Rectal smooth muscle tissue (tissue), 1 donor: ENCODE results near the gene GNPTAB.

Experiments used
- H3K27ac ChIP-seq: one replicate; pipeline ENCODE4 v1.7.0; 2013; ENCODE audit warnings: low read depth, low read length, inconsistent platforms
- H3K27me3 ChIP-seq: one replicate; pipeline ENCODE4 v1.7.0; 2013; ENCODE audit warnings: low read length; ENCODE audit not compliant: control insufficient read depth, insufficient read depth
- H3K36me3 ChIP-seq: one replicate; pipeline ENCODE4 v1.7.0; 2013; ENCODE audit warnings: low read length; ENCODE audit not compliant: control insufficient read depth, insufficient read depth
- H3K4me1 ChIP-seq: one replicate; pipeline ENCODE4 v1.7.0; 2013; ENCODE audit warnings: low read length; ENCODE audit not compliant: control insufficient read depth, insufficient read depth
- H3K4me3 ChIP-seq: one replicate; pipeline ENCODE4 v1.7.0; 2013; ENCODE audit warnings: low read length
- H3K9ac ChIP-seq: one replicate; pipeline ENCODE4 v1.7.0; 2013; ENCODE audit warnings: low read length

Gene GNPTAB

GRCh38 chr12:101792046-101792931, 38.5 kb downstream of the GNPTAB start:
- H3K9ac ChIP-seq = no peak overlapping the region
- no peaks in the 10 kb centered on the region for H3K27me3 ChIP-seq
- no peaks in the 10 kb centered on the region for H3K4me1 ChIP-seq
- no peak overlapping the region for H3K27ac ChIP-seq
- no peak overlapping the region for H3K4me3 ChIP-seq
- H3K36me3 ChIP-seq = peaks cover 5% of the 10 kb centered on the region

- Histone ChIP-seq H3K9ac (no peak overlapping the region), H3K36me3 (peaks cover 8% of the 10 kb centered on the region), H3K4me3 (no peak overlapping the region), H3K27ac (no peak overlapping the region), H3K27me3 (no peaks in the 10 kb centered on the region), H3K4me1 (no peaks in the 10 kb centered on the region)
These were observed 41.6 kb downstream of the GNPTAB start for GRCh38 chr12:101789171-101789570.

GRCh38 chr12:101785671-101786070, 45.1 kb downstream of the GNPTAB start:
- Histone ChIP-seq H3K36me3 (peaks cover 8% of the 10 kb centered on the region), H3K27me3 (no peaks in the 10 kb centered on the region), H3K4me3 (no peak overlapping the region), H3K4me1 (no peaks in the 10 kb centered on the region), H3K27ac (no peak overlapping the region), H3K9ac (no peak overlapping the region)

- H3K36me3 ChIP-seq = peaks cover 3% of the 10 kb centered on the region
- H3K27ac ChIP-seq = no peak overlapping the region
- H3K9ac ChIP-seq = no peak overlapping the region
- no peaks in the 10 kb centered on the region for H3K4me1 ChIP-seq
- no peaks in the 10 kb centered on the region for H3K27me3 ChIP-seq
- no peak overlapping the region for H3K4me3 ChIP-seq
These were observed 46.4 kb downstream of the GNPTAB start for GRCh38 chr12:101784376-101784775.

- Histone ChIP-seq H3K27me3 (no peaks in the 10 kb centered on the region), H3K9ac (no peak overlapping the region), H3K36me3 (peaks cover 3% of the 10 kb centered on the region), H3K4me3 (no peak overlapping the region), H3K4me1 (no peaks in the 10 kb centered on the region), H3K27ac (no peak overlapping the region)
These were observed 46.9 kb downstream of the GNPTAB start for GRCh38 chr12:101783838-101784237.

- no peaks in the 10 kb centered on the region for H3K27me3 ChIP-seq
- peaks cover 3% of the 10 kb centered on the region for H3K36me3 ChIP-seq
- no peak overlapping the region for H3K4me3 ChIP-seq
- no peak overlapping the region for H3K27ac ChIP-seq
- no peaks in the 10 kb centered on the region for H3K4me1 ChIP-seq
- H3K9ac ChIP-seq = no peak overlapping the region
These were observed 47.6 kb downstream of the GNPTAB start for GRCh38 chr12:101783150-101783549.

- Histone ChIP-seq H3K36me3 (peaks cover 3% of the 10 kb centered on the region), H3K9ac (no peak overlapping the region), H3K4me1 (no peaks in the 10 kb centered on the region), H3K27ac (no peak overlapping the region), H3K27me3 (no peaks in the 10 kb centered on the region), H3K4me3 (no peak overlapping the region)
These were observed 48.5 kb downstream of the GNPTAB start for GRCh38 chr12:101782273-101782731.

GRCh38 chr12:101781834-101782233, 48.9 kb downstream of the GNPTAB start:
- no peaks in the 10 kb centered on the region for H3K27me3 ChIP-seq
- no peak overlapping the region for H3K4me3 ChIP-seq
- no peaks in the 10 kb centered on the region for H3K4me1 ChIP-seq
- H3K27ac ChIP-seq = no peak overlapping the region
- H3K36me3 ChIP-seq = peaks cover 8% of the 10 kb centered on the region
- H3K9ac ChIP-seq = no peak overlapping the region

- H3K36me3 ChIP-seq = peaks cover 9% of the 10 kb centered on the region
- no peaks in the 10 kb centered on the region for H3K27me3 ChIP-seq
- no peaks in the 10 kb centered on the region for H3K4me1 ChIP-seq
- no peak overlapping the region for H3K27ac ChIP-seq
- no peak overlapping the region for H3K9ac ChIP-seq
- no peak overlapping the region for H3K4me3 ChIP-seq
These were observed 50.2 kb downstream of the GNPTAB start for GRCh38 chr12:101780599-101780998.

GRCh38 chr12:101779626-101780025, 51.1 kb downstream of the GNPTAB start:
- Histone ChIP-seq H3K4me3 (no peak overlapping the region), H3K27ac (no peak overlapping the region), H3K36me3 (peaks cover 6% of the 10 kb centered on the region), H3K4me1 (no peaks in the 10 kb centered on the region), H3K27me3 (no peaks in the 10 kb centered on the region), H3K9ac (no peak overlapping the region)

GRCh38 chr12:101779200-101779599, 51.6 kb downstream of the GNPTAB start:
- no peak overlapping the region for H3K9ac ChIP-seq
- no peak overlapping the region for H3K4me3 ChIP-seq
- H3K27ac ChIP-seq = no peak overlapping the region
- no peaks in the 10 kb centered on the region for H3K4me1 ChIP-seq
- no peaks in the 10 kb centered on the region for H3K27me3 ChIP-seq
- H3K36me3 ChIP-seq = peaks cover 6% of the 10 kb centered on the region

- H3K9ac ChIP-seq = no peak overlapping the region
- no peaks in the 10 kb centered on the region for H3K27me3 ChIP-seq
- no peak overlapping the region for H3K4me3 ChIP-seq
- no peak overlapping the region for H3K27ac ChIP-seq
- no peaks in the 10 kb centered on the region for H3K4me1 ChIP-seq
- peaks cover 6% of the 10 kb centered on the region for H3K36me3 ChIP-seq
These were observed 52.8 kb downstream of the GNPTAB start for GRCh38 chr12:101777978-101778377.

- no peak overlapping the region for H3K9ac ChIP-seq
- peaks cover 6% of the 10 kb centered on the region for H3K36me3 ChIP-seq
These were observed 53.3 kb downstream of the GNPTAB start for GRCh38 chr12:101777485-101777884.

More at GRCh38 chr12:101777485-101777884, 53.3 kb downstream of the GNPTAB start:
- Histone ChIP-seq H3K4me3 (no peak overlapping the region), H3K27me3 (no peaks in the 10 kb centered on the region), H3K4me1 (no peaks in the 10 kb centered on the region), H3K27ac (no peak overlapping the region)
